KMS-11 (cell line): Measurements from ENCODE around the gene GLS2.
"Not testable (repeated sequence)": the region's sequence is repeated elsewhere in the genome, so short reads cannot be mapped to it uniquely, and the experiment has no call there.

Experiments
- H2AFZ ChIP-seq: fragments of 200-600 bp; sonication (generic); 2 replicates; pipeline ENCODE4 v1.6.1; 2016; ENCODE audit warnings: antibody characterized with exemption, mixed run types, low read depth
- H3K27ac ChIP-seq: fragments of 200-600 bp; sonication (generic); 2 replicates; pipeline ENCODE4 v1.6.1; 2016; ENCODE audit warnings: mild to moderate bottlenecking, mixed run types
- H3K27me3 ChIP-seq: fragments of 200-600 bp; sonication (generic); 2 replicates; pipeline ENCODE4 v1.6.1; 2017; ENCODE audit warnings: mild to moderate bottlenecking, low read depth, mixed run types, moderate library complexity; ENCODE audit not compliant: insufficient read depth
- H3K36me3 ChIP-seq: fragments of 200-600 bp; sonication (generic); 2 replicates; pipeline ENCODE4 v1.6.1; 2017; ENCODE audit warnings: mild to moderate bottlenecking, mixed run types; ENCODE audit not compliant: insufficient read depth
- H3K4me1 ChIP-seq: fragments of 200-600 bp; sonication (generic); 2 replicates; pipeline ENCODE4 v1.6.1; 2016; ENCODE audit warnings: mild to moderate bottlenecking, low read depth, mixed run types; ENCODE audit not compliant: poor library complexity, severe bottlenecking
- H3K4me2 ChIP-seq: fragments of 200-600 bp; sonication (generic); 2 replicates; pipeline ENCODE4 v1.7.0; 2016; ENCODE audit warnings: mild to moderate bottlenecking, mixed run types
- H3K4me3 ChIP-seq: fragments of 200-600 bp; sonication (generic); IDR thresholded peaks from 2 replicates; pipeline ENCODE4 v1.6.1; 2017; ENCODE audit warnings: low read depth, low read length, mixed read lengths; ENCODE audit not compliant: insufficient read depth
- H3K79me2 ChIP-seq: fragments of 200-600 bp; sonication (generic); 2 replicates; pipeline ENCODE4 v1.6.1; 2016; ENCODE audit warnings: low read depth, mixed run types; ENCODE audit not compliant: insufficient read depth
- H3K9ac ChIP-seq: fragments of 200-600 bp; sonication (generic); 2 replicates; pipeline ENCODE4 v1.6.1; 2016; ENCODE audit warnings: mild to moderate bottlenecking, mixed run types
- H4K20me1 ChIP-seq: fragments of 200-600 bp; sonication (generic); 2 replicates; pipeline ENCODE4 v1.6.1; 2016; ENCODE audit warnings: mild to moderate bottlenecking, mixed run types; ENCODE audit not compliant: insufficient read depth
- TF ChIP-seq, protein P1 (sequence below): fragments of 200-600 bp; sonication (generic); conservative IDR thresholded peaks from 2 replicates; pipeline ENCODE4 v1.6.1; 2017; ENCODE audit warnings: low read depth, mild to moderate bottlenecking, antibody characterized with exemption, low read length, moderate library complexity, mixed read lengths

The GLS2 gene

DNA sequence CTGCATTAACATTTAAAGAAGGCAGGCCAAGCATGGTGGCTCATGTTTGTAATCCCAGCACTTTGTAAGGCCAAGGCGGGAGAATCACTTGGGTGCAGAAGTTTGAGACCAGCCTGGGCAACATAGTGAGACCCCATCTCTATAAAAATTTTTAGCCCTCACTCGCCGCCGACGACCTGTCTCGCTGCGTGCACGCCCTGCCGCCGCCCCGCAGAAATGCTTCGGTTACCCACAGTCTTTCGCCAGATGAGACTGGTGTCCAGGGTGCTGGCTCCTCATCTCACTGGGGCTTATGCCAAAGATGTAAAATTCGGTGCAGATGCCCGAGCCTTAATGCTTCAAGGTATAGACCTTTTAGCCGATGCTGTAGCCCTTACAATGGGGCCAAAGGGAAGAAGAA lies 22.8 kb upstream of the GLS2 start:
- Histone ChIP-seq H3K4me3 (no peak overlapping the region), H4K20me1 (no peaks in the 10 kb centered on the region), H3K9ac (no peak overlapping the region), H3K27ac (no peak overlapping the region), H3K27me3 (no peaks in the 10 kb centered on the region; the same call in 1 of the 2 replicates), H2AFZ (no peak overlapping the region), H3K36me3 (no peaks in the 10 kb centered on the region), H3K4me2 (no peak overlapping the region), H3K4me1 (peaks cover 3% of the 10 kb centered on the region), H3K79me2 (no peaks in the 10 kb centered on the region)
- TF ChIP-seq, protein P1, sequence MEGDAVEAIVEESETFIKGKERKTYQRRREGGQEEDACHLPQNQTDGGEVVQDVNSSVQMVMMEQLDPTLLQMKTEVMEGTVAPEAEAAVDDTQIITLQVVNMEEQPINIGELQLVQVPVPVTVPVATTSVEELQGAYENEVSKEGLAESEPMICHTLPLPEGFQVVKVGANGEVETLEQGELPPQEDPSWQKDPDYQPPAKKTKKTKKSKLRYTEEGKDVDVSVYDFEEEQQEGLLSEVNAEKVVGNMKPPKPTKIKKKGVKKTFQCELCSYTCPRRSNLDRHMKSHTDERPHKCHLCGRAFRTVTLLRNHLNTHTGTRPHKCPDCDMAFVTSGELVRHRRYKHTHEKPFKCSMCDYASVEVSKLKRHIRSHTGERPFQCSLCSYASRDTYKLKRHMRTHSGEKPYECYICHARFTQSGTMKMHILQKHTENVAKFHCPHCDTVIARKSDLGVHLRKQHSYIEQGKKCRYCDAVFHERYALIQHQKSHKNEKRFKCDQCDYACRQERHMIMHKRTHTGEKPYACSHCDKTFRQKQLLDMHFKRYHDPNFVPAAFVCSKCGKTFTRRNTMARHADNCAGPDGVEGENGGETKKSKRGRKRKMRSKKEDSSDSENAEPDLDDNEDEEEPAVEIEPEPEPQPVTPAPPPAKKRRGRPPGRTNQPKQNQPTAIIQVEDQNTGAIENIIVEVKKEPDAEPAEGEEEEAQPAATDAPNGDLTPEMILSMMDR: no peak

GRCh38 chr12:56499879-56500278 lies 11.9 kb upstream of the GLS2 start:
- peaks cover 18% of the 10 kb centered on the region; the same call in 1 of the 2 replicates for H3K27me3 ChIP-seq
- not testable (repeated sequence) for H3K36me3 ChIP-seq, H3K79me2 ChIP-seq, H3K4me3 ChIP-seq, H3K4me1 ChIP-seq, H4K20me1 ChIP-seq, H2AFZ ChIP-seq, H3K4me2 ChIP-seq, H3K27ac ChIP-seq, H3K9ac ChIP-seq

DNA sequence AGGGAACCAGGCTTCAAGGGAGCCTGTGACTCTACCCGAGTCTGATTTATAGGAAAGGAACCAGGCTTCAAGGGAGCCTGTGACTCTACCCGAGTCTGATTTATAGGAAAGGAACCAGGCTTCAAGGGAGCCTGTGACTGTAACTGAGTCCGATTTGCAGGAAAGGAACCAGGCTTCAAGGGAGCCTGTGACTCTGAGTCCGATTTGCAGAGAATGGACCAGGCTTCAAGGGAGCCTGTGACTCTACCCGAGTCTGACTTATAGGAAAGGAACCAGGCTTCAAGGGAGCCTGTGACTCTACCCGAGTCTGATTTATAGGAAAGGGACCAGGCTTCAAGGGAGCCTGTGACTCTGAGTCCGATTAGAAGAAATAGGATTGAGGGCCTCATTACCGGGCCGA lies 11.5 kb upstream of the GLS2 start:
- not testable (repeated sequence) for H3K4me2 ChIP-seq, H3K36me3 ChIP-seq, H3K9ac ChIP-seq, H3K27ac ChIP-seq, H3K4me3 ChIP-seq, H3K4me1 ChIP-seq, H3K79me2 ChIP-seq, H4K20me1 ChIP-seq, H2AFZ ChIP-seq
- peaks cover 18% of the 10 kb centered on the region; the same call in 1 of the 2 replicates for H3K27me3 ChIP-seq

- H4K20me1 ChIP-seq, H3K79me2 ChIP-seq, H3K9ac ChIP-seq, H3K4me3 ChIP-seq, H3K4me2 ChIP-seq, H2AFZ ChIP-seq, H3K4me1 ChIP-seq, H3K36me3 ChIP-seq, H3K27ac ChIP-seq: not testable (repeated sequence)
- peaks cover 18% of the 10 kb centered on the region; the same call in 1 of the 2 replicates for H3K27me3 ChIP-seq
- TF ChIP-seq, protein P1: 0 out of 2 replicates have a peak, but pooled peaks have one; percentile 8
Measured at GRCh38 chr12:56498126-56498902, 10.4 kb upstream of the GLS2 start.

DNA sequence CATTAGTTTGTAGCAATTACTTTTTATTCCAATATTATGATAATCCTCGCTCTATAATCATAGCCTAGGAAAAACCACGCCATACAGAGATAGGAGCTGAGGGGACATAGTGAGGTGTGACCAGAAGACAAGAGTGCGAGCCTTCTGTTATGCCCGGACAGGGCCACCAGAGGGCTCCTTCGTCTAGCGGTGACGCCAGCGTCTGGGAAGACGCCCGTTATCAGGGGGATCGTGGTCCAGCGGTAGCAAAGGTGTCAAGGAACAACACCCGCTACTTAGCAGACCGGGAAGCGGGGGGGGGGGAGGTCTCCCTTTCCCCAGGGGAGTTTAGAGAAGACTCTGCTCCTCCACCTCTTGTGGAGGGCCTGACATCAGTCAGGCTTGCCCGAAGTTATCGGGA lies 8.7 kb upstream of the GLS2 start:
- not testable (repeated sequence) for H3K4me3 ChIP-seq, H3K9ac ChIP-seq, H3K4me2 ChIP-seq, H3K4me1 ChIP-seq, H3K79me2 ChIP-seq, H3K36me3 ChIP-seq, H4K20me1 ChIP-seq, H3K27ac ChIP-seq, H2AFZ ChIP-seq
- peaks cover 19% of the 10 kb centered on the region; the same call in 1 of the 2 replicates for H3K27me3 ChIP-seq
- TF ChIP-seq, protein P1: peak; percentile 60; the same call in 1 of the 2 replicates

GRCh38 chr12:56494481-56494880 lies 6.5 kb upstream of the GLS2 start:
- not testable (repeated sequence) for H3K4me3 ChIP-seq, H2AFZ ChIP-seq, H3K27ac ChIP-seq, H3K36me3 ChIP-seq, H4K20me1 ChIP-seq, H3K79me2 ChIP-seq, H3K9ac ChIP-seq, H3K4me1 ChIP-seq, H3K4me2 ChIP-seq
- peaks cover 30% of the 10 kb centered on the region; the same call in 1 of the 2 replicates for H3K27me3 ChIP-seq

GRCh38 chr12:56494106-56494415 lies 6.1 kb upstream of the GLS2 start:
- not testable (repeated sequence) for H3K27ac ChIP-seq, H3K36me3 ChIP-seq, H3K4me3 ChIP-seq, H4K20me1 ChIP-seq, H3K79me2 ChIP-seq, H3K4me2 ChIP-seq, H3K9ac ChIP-seq, H2AFZ ChIP-seq, H3K4me1 ChIP-seq
- H3K27me3 ChIP-seq: peaks cover 28% of the 10 kb centered on the region; the same call in 1 of the 2 replicates
